K562 (cell line): ENCODE measurements around the gene MYH9.

Experiments
- CTBP1 ChIP-seq: fragments of 450-650 bp; IDR thresholded peaks from 2 replicates; pipeline ENCODE4 v1.6.1; 2016; ENCODE audit warnings: borderline replicate concordance
- CTCF ChIP-seq, 3 experiments: IDR thresholded peaks in 2 of 3; conservative IDR thresholded peaks in 1 of 3; 2 replicates each; pipeline ENCODE4 v1.5.1; 2011 to 2012; ENCODE audit warnings: low read length in 3 of 3, mild to moderate bottlenecking in 3 of 3, control low read depth in 2 of 3, improper control_type of control experiment in 1 of 3, inconsistent platforms in 1 of 3, low read depth in 1 of 3, mixed read lengths in 1 of 3, moderate library complexity in 1 of 3; ENCODE audit not compliant: insufficient read depth in 2 of 3
- MXI1 ChIP-seq: IDR thresholded peaks from 2 replicates; pipeline ENCODE4 v1.6.1; 2011; ENCODE audit warnings: low read depth, mild to moderate bottlenecking, improper control_type of control experiment, low read length
- POLR2A ChIP-seq: fragments of 450-650 bp; conservative IDR thresholded peaks from 2 replicates; pipeline ENCODE4 v1.6.1; 2016
- YY1 ChIP-seq, 3 experiments: IDR thresholded peaks; 2 replicates each; pipeline ENCODE4 v1.6.1; 2011; ENCODE audit warnings: low read length in 2 of 3, mild to moderate bottlenecking in 2 of 3, moderate library complexity in 2 of 3, borderline replicate concordance in 1 of 3, control low read depth in 1 of 3, low read depth in 1 of 3; ENCODE audit not compliant: insufficient read depth in 3 of 3, insufficient replicate concordance in 2 of 3, control insufficient read depth in 1 of 3, insufficient read length in 1 of 3; ENCODE audit errors: extremely low read depth in 1 of 3
- ZNF224 ChIP-seq: sonication (generic); formaldehyde crosslinking; IDR thresholded peaks from 2 replicates; pipeline ENCODE4 v1.8.0; 2022; ENCODE audit warnings: mild to moderate bottlenecking, missing genetic modification reagents
- ZNF324 ChIP-seq: fragments of 250-450 bp; sonication (Bioruptor Pico); IDR thresholded peaks from 2 replicates; pipeline ENCODE4 v1.4.0; 2020; ENCODE audit warnings: mild to moderate bottlenecking
- ZNF449 ChIP-seq: fragments of 250-450 bp; sonication (Bioruptor Pico); IDR thresholded peaks from 2 replicates; pipeline ENCODE4 v1.8.0; 2022; ENCODE audit warnings: moderate library complexity, mild to moderate bottlenecking, inconsistent platforms

DNA sequence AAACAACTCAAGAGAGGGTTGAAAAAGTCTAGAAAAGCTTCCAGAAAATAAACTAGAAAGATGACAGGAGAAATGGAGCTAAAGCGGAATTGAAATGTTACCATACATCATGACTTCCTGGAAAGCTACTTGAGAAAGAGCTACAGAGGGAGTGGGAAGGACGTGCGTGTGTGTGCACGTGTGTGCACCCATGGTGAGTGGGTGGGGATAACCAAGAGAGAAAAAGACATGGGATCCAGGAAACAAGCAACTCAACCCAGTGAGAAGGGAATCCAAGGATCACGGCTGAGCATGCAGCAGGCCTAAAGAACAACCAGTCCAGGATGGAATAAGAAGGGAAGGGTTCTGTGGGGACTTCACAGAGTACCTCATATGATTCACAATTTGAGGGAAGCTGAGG, 113.2 kb downstream of the MYH9 start:
- TF ChIP-seq ZNF324 (no peak), ZNF224 (CRISPR knock-in tag) (no peak), CTBP1 (no peak), CTCF (IDR thresholded peaks at IDR 0.05 in 2 of 3, conservative IDR thresholded peaks at IDR 0.05 in 1 of 3; ENCODE audit: insufficient read depth in 2 of 3, low read depth in 1 of 3, low read length in 3 of 3) (no peak), POLR2A (no peak), YY1 (IDR thresholded peaks at IDR 0.05; ENCODE audit: borderline replicate concordance in 1 of 3, control insufficient read depth in 1 of 3, extremely low read depth in 1 of 3, insufficient read depth in 3 of 3, insufficient read length in 1 of 3, insufficient replicate concordance in 2 of 3, low read depth in 1 of 3, low read length in 2 of 3) (no peak), MXI1 (no peak), ZNF449 (CRISPR knock-in tag) (no peak)
